C4-2B (cell line): Measurements from ENCODE around the gene NRXN3.

ENCODE experiments used
- CTCF ChIP-seq: fragments of 450-650 bp; conservative IDR thresholded peaks from 2 replicates; pipeline ENCODE4 v1.5.1; 2017; ENCODE audit warnings: mild to moderate bottlenecking
- ZFX ChIP-seq: fragments of 450-650 bp; IDR thresholded peaks from 2 replicates; pipeline ENCODE4 v1.6.1; 2017

DNA sequence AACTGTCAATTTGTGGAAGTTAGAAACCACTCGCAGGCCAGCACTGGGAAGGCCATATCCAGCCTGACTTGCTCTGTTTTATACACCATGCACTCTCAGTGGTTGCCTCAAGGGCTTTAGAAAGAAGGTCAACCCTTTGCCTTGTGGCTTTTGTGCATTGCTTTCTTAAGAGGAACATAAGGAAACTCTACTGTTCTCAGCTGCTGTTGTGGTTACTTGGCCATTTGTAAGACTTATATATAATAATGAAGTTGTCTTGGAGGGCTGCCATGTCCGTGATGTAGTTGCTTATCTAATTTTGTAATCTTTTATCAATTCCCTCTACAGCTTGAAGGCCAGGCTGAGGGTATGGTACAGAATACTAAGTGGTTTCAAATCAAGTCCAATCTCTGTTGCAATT, 1403.3 kb downstream of the NRXN3 start:
- no peak for TF ChIP-seq CTCF
- TF ChIP-seq ZFX, result no peak
